ENCODE measurements around the gene PDE7B. TPM values are rescaled to one million over a fixed set of nuclear protein-coding genes. Genes with fewer than 3 reads are reported as not detected.

Gene PDE7B
- total and polyA plus RNA-seq, 2 of the 4 experiments (the other 2 are of a cell fraction), result 7.8 to 12.4 TPM

DNA sequence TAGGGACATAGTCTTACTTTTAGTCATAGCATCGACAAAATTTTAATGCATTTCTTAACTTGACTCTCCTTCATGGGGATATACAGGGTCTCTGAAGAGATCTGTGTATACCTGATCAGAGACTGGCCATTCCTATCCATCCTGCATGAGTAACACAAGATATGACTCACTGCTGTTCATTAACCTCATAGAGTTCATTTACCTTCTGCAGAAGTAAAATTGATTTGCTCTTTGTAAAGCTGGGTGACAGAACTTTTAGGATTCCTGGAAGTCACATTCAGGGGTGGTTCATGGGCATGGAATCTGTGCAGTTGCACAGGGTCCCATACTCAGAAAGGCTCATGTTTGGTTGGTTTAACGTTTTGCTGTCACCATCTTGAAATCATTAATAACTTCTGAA, 53.2 kb downstream of the PDE7B start:
- Histone ChIP-seq H3K4me3 (ENCODE audit: insufficient read depth, low read depth, low read length) (no peak overlapping the region), H3K9me1 (ENCODE audit: insufficient read depth, low read length) (peaks cover 17% of the 10 kb centered on the region), H2AFZ (replicated peaks; ENCODE audit: low read length, poor library complexity) (no peak overlapping the region), H3K36me3 (ENCODE audit: control insufficient read depth, insufficient read depth, low read length) (peaks cover 4% of the 10 kb centered on the region), H3K4me2 (ENCODE audit: low read depth, low read length) (peak overlapping the region; percentile 12; the same call in 1 of the 2 replicates), H4K20me1 (ENCODE audit: insufficient read depth, low read length) (no peaks in the 10 kb centered on the region), H3K56ac (ENCODE audit: extremely low read depth, insufficient read depth, low read length) (no peak overlapping the region), H4K91ac (ENCODE audit: insufficient read depth, low read depth, low read length) (no peak overlapping the region), H3K79me1 (ENCODE audit: low read depth in 1 of 2, low read length in 2 of 2) (peaks cover 24 to 36% of the 10 kb centered on the region in 2 experiments), H3K18ac (ENCODE audit: low read depth, low read length) (peak overlapping the region; percentile 42; the same call in 1 of the 2 replicates), H3K27me3 (ENCODE audit: control insufficient read depth, insufficient read depth, low read length) (no peaks in the 10 kb centered on the region), H2AK9ac (replicated peaks; ENCODE audit: low read depth, low read length, poor library complexity) (no peak overlapping the region), H3K4ac (ENCODE audit: low read depth, low read length) (peak overlapping the region; percentile 12; the same call in 1 of the 2 replicates), H2AK5ac (ENCODE audit: low read depth, low read length) (no peak overlapping the region), H3K4me1 (ENCODE audit: control insufficient read depth, insufficient read depth, low read length) (peaks cover 26% of the 10 kb centered on the region), H3K27ac (ENCODE audit: insufficient read depth, low read length) (no peak overlapping the region), H2BK120ac (ENCODE audit: low read depth, low read length) (no peak overlapping the region), H3K23ac (ENCODE audit: low read depth, low read length) (no peak overlapping the region), H4K5ac (ENCODE audit: low read depth, low read length) (peak overlapping the region; percentile 12; the same call in 1 of the 2 replicates), H3K9me3 (ENCODE audit: control insufficient read depth, insufficient read depth, low read length) (no peaks in the 10 kb centered on the region), H3K9ac (ENCODE audit: low read depth, low read length) (no peak overlapping the region), H2BK15ac (ENCODE audit: low read depth, low read length) (peak overlapping the region; percentile 2; the same call in 1 of the 3 replicates), H4K8ac (ENCODE audit: low read depth in 2 of 2, low read length in 2 of 2) (no peak overlapping the region; a peak in 1 of 4 replicates), H3K14ac (replicated peaks; ENCODE audit: low read depth, low read length) (no peak overlapping the region), H2BK5ac (ENCODE audit: low read depth, low read length, poor library complexity, severe bottlenecking) (peak overlapping the region; percentile 87), H2BK20ac (ENCODE audit: low read depth, low read length) (peak overlapping the region; percentile 12; the same call in 1 of the 2 replicates)
- ChIA-PET POLR2A (ENCODE audit: unreplicated experiment) (no interaction called here), CTCF (interaction anchor here (2.3 kb wide), 1 partner anchor 322 kb away, joined by 8 read pairs; no protein-coding TSS in a partner anchor)
- intact Hi-C loops (cut with micrococcal nuclease) (loop anchor here (10.0 kb wide), 1 partner anchor 320 kb away; no protein-coding TSS in a partner anchor), in situ Hi-C loops (cut with MboI; ENCODE audit: low sequenced_read_pairs) (no loop called here), dilution Hi-C loops (cut with HindIII; ENCODE audit: low sequenced_read_pairs, unreplicated experiment) (no loop called here)
- no CpG with 5 or more reads among the region's 2 CpGs for WGBS, 2 experiments (ENCODE audit: extremely low coverage in 2 of 2, insufficient read length in 1 of 2)
- ATAC-seq (ENCODE audit: low read depth), result no peak
- DNase-seq, result peak; percentile 62
- TF ChIP-seq FOS (IDR thresholded peaks at IDR 0.05; ENCODE audit: low read depth, low read length), result 0 out of 2 replicates have a peak, but pooled peaks have one; percentile 9
- TF ChIP-seq, protein P1, sequence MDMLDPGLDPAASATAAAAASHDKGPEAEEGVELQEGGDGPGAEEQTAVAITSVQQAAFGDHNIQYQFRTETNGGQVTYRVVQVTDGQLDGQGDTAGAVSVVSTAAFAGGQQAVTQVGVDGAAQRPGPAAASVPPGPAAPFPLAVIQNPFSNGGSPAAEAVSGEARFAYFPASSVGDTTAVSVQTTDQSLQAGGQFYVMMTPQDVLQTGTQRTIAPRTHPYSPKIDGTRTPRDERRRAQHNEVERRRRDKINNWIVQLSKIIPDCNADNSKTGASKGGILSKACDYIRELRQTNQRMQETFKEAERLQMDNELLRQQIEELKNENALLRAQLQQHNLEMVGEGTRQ (IDR thresholded peaks at IDR 0.05; ENCODE audit: low read depth, low read length), result no peak
- no TSS peak for BruUV-seq (replicated peaks)
